GM13977 (cell line): ENCODE results near the gene SACM1L.
A peak's percentile ranks its signal among the peaks of the same experiment; 100 is the strongest.

ENCODE experiments used
- DNase-seq: peaks from one replicate; pipeline ENCODE4 v3.0.0; 2012; ENCODE audit warnings: low spot score
- CTCF ChIP-seq: IDR thresholded peaks from 2 replicates; pipeline ENCODE4 v1.5.1; 2012; ENCODE audit warnings: mild to moderate bottlenecking, control low read depth; ENCODE audit not compliant: insufficient read depth; ENCODE audit errors: extremely low read depth, missing control alignments
- in situ Hi-C: fragments of 300-500 bp; cut with MboI; formaldehyde crosslinking; loops from one replicate; pipeline ENCODE4 v1.12.0; 2022; ENCODE audit warnings: low sequenced_read_pairs, low pct_unique_long_range_greater_than_20kb, mixed read lengths, inconsistent platforms; ENCODE audit not compliant: unreplicated experiment

The SACM1L gene

GRCh38 chr3:45656575-45657363, 32.4 kb upstream of the SACM1L start:
- DNase-seq: peak; percentile 81
- peak; percentile 81 for TF ChIP-seq CTCF
- in situ Hi-C loops: loop anchor here (10.0 to 25.0 kb wide), 2 partner anchors 142 to 619 kb away; partner anchors contain the start of gene CLEC3B

- TF ChIP-seq CTCF: no peak
- in situ Hi-C loops: loop anchor here (10.0 to 25.0 kb wide), 2 partner anchors 143 to 621 kb away; partner anchors contain the start of gene CLEC3B
- DNase-seq: peak; percentile 67
Observed at GRCh38 chr3:45657853-45658252, 31.3 kb upstream of the SACM1L start.

GRCh38 chr3:45659661-45660566, 29.3 kb upstream of the SACM1L start:
- TF ChIP-seq CTCF: peak; percentile 89
- no peak for DNase-seq
- in situ Hi-C loops: loop anchor here (10.0 to 25.0 kb wide), 2 partner anchors 145 to 623 kb away; partner anchors contain the start of gene CLEC3B

- in situ Hi-C loops: loop anchor here (25.0 kb wide), 1 partner anchor 623 kb away; the partner anchor contains the start of gene CLEC3B
- TF ChIP-seq CTCF: no peak
- no peak for DNase-seq
Observed at GRCh38 chr3:45660567-45660901, 28.7 kb upstream of the SACM1L start.

- peak; percentile 18 for TF ChIP-seq CTCF
- DNase-seq: peak; percentile 70
- in situ Hi-C loops: loop anchor here (25.0 kb wide), 1 partner anchor 627 kb away; the partner anchor contains the start of gene CLEC3B
Observed at GRCh38 chr3:45664578-45664977, 24.6 kb upstream of the SACM1L start.

GRCh38 chr3:45665101-45665572, 24.1 kb upstream of the SACM1L start:
- in situ Hi-C loops: loop anchor here (25.0 kb wide), 1 partner anchor 628 kb away; the partner anchor contains the start of gene CLEC3B
- DNase-seq: peak; percentile 41
- TF ChIP-seq CTCF: peak; percentile 63
